GF-D8 (cell line): ENCODE data around the gene ZRANB2.
A peak's percentile ranks its signal among the peaks of the same experiment; 100 is the strongest.

Experiments
- DNase-seq: peaks from one replicate; lab custom pipeline; 2025; lab: John Stamatoyannopoulos, UW

The ZRANB2 gene

GRCh38 chr1:71068325-71069240 lies 12.3 kb downstream of the ZRANB2 start:
- no peak for DNase-seq

DNA sequence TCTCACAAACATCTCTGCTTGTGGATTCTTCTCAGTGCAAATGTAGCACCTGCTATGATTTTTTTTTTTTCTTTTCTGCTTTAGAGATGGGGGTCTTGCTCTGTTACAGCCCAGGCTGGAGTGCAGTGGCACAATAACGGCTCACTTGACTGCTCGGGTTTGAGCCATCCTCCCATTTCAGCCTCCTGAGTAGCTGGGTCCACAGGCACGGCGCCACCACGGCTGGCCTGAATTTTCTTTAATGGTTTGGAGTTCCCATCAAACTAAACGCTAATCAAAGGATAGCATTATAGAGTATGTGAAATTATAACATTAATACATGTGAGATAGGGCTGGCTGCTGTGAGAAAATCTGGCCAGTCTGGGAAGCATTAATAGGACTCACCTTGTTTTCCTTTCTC lies 26.0 kb downstream of the ZRANB2 start:
- DNase-seq = no peak

- DNase-seq = no peak
Observed at GRCh38 chr1:71054281-71054731, 26.5 kb downstream of the ZRANB2 start.

DNA sequence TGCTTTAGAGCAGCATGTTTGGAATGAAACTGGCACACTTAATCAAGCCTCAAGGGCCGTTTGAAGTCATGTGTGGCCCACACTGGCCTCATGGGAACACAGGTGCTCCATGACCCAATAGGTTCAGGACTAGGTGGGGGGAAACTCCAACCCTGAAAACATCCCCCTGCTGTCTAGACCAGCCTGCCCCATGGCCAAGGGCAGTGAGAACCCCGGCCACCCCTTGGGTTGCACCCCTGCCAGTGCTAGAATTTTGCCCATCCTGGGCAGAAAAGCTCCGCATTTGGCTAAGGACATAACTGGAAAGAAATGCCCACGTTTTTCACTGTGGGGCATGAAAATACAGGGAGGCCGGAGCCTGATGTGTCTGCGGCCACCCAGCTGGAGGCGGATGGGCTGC lies 27.1 kb downstream of the ZRANB2 start:
- DNase-seq = no peak

GRCh38 chr1:71053146-71053545 lies 27.7 kb downstream of the ZRANB2 start:
- DNase-seq = no peak

GRCh38 chr1:71049951-71050598 lies 30.8 kb downstream of the ZRANB2 start:
- DNase-seq = peak; percentile 9

GRCh38 chr1:71047635-71048607 lies 32.9 kb downstream of the ZRANB2 start, which contains the start of gene PTGER3:
PTGER3 (minus strand) TSS chr1:71047816; CDS start chr1:71047577, 239 bp downstream.
- DNase-seq = no peak

- no peak for DNase-seq
Observed at GRCh38 chr1:71046891-71047634, 33.8 kb downstream of the ZRANB2 start.

DNA sequence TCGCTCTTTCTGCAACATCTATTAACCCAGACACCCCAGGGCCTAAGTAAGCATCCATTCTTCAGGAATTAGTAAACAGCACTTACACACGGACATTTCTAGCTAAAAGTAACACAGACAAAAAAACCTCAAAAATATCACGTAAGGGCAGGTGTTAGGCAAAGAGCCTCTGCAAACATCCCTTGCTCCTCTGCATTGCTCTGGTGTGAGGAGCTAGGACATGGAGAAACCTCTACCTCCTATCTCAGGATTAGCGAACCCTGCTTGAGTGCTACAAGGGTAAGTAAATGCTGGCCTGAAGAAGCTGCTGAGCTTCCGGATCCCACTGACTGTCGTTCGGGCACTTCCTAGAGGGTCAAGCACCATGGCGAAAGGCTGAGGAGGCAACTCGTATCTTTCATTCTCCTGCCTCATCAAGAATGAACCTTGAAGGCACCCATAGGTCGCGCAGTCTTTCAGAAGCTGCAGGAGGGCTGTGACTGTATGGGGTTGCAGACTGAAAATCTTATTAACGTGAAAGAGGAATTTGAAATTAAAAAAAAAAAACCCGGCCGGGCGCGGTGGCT lies 35.3 kb downstream of the ZRANB2 start:
- DNase-seq = no peak

GRCh38 chr1:71044833-71045232 lies 36.0 kb downstream of the ZRANB2 start:
- no peak for DNase-seq

DNA sequence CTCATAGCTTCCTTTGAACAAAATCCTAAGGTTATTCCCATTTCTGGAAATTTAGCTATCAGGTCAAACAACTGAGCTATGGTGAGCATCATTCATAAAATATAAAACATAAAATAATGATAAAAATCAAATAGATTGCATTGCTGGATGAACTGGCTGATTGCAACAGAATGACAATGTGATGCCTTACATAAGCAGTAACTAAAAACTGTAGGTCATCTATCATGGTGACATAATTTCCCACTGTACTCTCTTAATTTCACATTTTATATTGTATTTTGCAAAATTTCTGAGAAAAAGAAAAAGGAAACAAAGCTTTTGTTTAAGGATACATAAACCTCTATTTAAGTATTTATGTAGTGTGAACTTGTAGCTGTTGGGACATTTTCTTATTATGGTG lies 37.8 kb downstream of the ZRANB2 start:
- no peak for DNase-seq

DNA sequence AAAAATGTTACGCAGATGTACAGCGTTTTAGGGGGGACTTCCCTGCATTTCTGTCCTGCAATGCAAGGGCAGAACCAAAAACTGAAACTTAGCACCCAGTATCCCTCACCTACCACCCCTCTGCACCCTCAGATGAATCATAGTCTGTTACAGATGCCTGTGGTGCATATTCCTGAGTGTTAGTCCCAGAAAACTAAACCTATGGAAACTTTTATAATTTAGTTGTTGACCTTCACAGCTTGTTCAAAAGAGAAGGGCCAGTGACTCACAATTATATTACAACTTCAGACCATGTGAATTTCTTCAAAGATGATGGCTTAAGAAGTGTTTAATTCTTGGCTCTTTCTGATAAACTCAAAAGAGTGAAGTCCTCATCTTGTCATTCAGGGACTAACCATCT lies 39.0 kb downstream of the ZRANB2 start:
- no peak for DNase-seq

GRCh38 chr1:71039661-71040262 lies 41.1 kb downstream of the ZRANB2 start:
- no peak for DNase-seq

DNA sequence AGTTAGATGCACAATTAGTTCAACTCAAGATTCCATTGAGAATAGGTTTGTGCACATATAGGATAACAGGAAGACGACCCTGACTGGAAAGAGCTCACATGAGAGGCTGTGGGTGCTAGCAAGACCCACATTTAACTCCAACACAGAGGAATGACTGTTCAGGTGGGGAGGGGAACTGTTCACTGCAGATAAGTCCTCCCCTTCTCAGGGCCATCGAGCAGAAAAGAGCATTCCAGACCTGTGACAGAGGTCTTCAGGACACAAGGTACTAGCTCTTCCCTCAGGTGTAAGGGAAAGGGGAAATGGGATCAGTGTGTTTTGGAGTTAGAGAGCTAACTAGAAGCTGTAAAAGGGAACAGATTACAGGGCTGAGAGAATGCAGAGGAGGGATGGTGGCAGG lies 41.9 kb downstream of the ZRANB2 start:
- DNase-seq = no peak

DNA sequence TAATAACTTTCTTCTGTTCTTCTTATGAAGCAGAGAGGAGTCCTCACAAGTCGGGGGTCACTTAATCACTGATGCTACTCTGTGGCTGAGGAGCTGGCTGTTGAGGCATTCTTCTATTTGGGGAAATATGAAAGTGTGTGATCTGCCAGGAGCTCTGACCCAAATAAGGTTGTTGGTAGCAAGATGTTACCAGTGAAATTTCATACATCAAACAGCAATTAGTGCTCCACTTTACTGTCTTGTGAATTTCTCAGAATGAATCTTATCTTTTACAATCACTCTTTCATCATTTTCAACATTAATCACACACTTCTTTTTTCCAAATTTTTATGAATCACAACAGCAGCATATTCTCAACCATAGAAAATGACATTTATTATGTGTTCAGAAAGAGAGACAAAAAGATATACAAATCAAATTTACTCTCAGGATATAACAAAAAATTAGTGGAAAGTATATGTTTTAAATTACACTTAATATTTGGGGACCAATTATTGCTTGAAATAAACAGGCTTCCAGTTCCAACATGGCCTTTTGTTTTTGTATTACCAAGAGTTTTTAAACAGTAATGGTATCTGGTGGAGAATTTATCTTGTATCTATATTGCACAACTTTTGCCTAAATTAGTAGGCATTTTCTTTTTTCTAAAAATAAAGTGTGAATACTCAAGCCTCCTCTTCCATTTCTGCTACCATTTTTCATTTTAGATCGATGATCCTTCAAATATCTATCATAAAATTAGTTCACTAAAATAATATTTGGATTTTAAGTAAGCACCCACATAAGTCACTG lies 42.8 kb downstream of the ZRANB2 start:
- no peak for DNase-seq

- DNase-seq = no peak
Observed at GRCh38 chr1:71037066-71037465, 43.8 kb downstream of the ZRANB2 start.

DNA sequence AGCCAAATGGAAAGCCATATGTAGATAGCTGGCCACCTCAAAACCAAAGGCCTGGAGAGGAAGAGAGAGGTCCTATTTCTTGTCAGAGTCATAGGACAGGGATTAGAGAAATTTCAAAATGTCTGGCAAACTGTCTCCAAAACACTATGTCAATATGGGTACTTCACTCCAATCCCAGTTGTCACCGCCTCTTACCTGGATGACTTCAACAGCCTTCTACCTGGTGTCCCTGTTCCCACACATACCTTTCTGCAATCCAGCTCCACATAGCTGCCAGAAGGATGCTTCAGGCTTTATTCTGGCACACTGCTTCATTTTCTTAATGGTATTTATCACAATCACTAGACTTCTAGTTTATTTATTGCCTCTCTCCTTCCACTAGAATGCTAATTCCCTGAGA lies 47.7 kb downstream of the ZRANB2 start:
- DNase-seq = no peak

GRCh38 chr1:71031426-71031825 lies 49.4 kb downstream of the ZRANB2 start:
- no peak for DNase-seq

GRCh38 chr1:71030026-71030425 lies 50.8 kb downstream of the ZRANB2 start:
- DNase-seq = no peak

DNA sequence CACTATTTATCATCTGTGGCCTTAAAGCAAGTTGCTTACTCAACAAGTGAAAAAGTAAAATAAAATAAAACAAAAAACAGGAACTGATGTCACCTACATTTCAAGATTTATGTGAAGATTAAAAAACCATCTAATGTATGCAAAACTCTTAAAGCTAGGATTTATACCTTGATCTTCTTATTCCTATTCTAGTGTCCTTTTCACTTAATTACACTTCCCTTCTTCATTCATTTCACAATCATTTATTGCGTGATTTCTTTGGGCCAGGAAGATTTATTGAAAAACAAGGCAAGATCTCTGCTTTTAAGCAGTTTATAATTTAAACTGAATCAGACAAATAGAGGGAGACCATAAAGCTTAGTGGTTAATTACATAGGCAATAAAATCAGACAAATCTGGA lies 51.9 kb downstream of the ZRANB2 start:
- DNase-seq = no peak
